ENCODE measurements around the gene LRRC14B.
A peak's percentile ranks its signal among the peaks of the same experiment; 100 is the strongest.
"Not testable (repeated sequence)": the region's sequence is repeated elsewhere in the genome, so short reads cannot be mapped to it uniquely, and the experiment has no call there.

The LRRC14B gene

DNA sequence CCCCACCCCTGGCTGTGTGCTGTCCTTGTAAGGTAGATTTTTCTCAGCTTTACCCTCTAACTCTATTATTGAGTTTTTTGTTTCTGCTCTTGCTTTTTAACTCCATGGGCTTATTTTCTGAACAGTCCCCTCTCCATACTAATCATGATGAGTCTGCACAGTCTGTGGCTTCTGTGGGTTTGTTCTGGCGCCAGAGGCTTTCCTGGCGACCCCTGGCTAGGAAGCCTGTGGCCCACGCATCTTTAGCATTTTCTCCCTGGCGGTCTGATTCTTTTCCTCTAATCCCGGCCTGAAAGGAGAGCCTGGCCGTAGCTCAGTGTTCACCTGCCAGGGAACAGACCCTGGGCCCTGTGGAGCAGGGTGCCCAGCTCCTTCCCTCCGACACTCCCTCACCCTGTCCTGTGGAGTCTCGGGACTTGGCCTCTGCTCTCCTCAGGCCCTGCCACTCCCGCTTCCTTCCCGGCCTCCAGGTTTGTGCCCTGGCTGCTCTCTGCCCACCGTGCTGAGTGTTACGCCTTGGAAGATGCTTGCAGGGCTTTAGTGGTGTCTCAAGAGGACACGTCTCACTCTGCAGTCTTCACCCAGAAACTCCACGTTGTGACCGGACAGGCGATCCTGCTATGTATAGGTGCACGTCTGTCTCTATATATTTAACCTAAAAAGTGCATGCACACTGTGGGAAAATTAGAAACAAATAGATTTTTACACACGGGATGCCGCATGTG lies 31.7 kb upstream of the LRRC14B start:
- H3K4me1 ChIP-seq: peaks cover 95% of the 10 kb centered on the region
- H3K4me3 ChIP-seq: no peak overlapping the region
- H3K27ac ChIP-seq: peak overlapping the region; percentile 31; the same call in 1 of the 2 replicates
- peak overlapping the region; percentile 82 for H3K4me2 ChIP-seq
- peaks cover 21% of the 10 kb centered on the region for H4K20me1 ChIP-seq
- peak overlapping the region; percentile 51; the same call in 1 of the 2 replicates for H3K9ac ChIP-seq
- no peaks in the 10 kb centered on the region for H3K27me3 ChIP-seq
- TF ChIP-seq Cebpa-rat (IDR thresholded peaks at IDR 0.05): no peak
- peaks cover 5% of the 10 kb centered on the region; the same call in 1 of the 2 replicates for H3K9me3 ChIP-seq
- H3K36me3 ChIP-seq: peaks cover 94% of the 10 kb centered on the region

DNA sequence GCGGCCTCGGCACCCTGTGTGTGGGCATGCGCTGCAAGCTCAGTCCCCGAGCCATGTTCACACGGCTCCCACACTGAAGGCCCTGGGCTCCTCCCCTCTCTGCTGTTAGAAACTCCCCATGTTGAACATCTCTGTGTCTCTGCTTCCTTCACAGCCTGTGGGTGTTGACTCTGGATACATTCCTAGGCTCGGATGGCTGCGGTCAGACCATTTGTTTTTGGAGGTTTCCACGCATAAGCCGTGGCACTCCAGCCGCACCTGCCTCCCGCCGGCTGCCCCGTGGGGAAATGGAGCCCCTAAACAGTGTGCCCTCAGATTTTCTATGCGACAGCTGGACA lies 31.2 kb upstream of the LRRC14B start:
- Histone ChIP-seq H3K27me3 (no peaks in the 10 kb centered on the region), H3K4me2 (peak overlapping the region; percentile 82), H3K36me3 (peaks cover 95% of the 10 kb centered on the region), H3K9me3 (peaks cover 5% of the 10 kb centered on the region; the same call in 1 of the 2 replicates), H3K9ac (no peak overlapping the region), H3K4me3 (no peak overlapping the region), H3K27ac (no peak overlapping the region), H4K20me1 (peaks cover 21% of the 10 kb centered on the region), H3K4me1 (peaks cover 90% of the 10 kb centered on the region)
- no peak for TF ChIP-seq Cebpa-rat (IDR thresholded peaks at IDR 0.05)

GRCh38 chr5:160921-161802 lies 30.1 kb upstream of the LRRC14B start:
- H3K4me1 ChIP-seq: peaks cover 80% of the 10 kb centered on the region
- H3K27ac ChIP-seq: peak overlapping the region; percentile 82
- peaks cover 21% of the 10 kb centered on the region for H4K20me1 ChIP-seq
- peak overlapping the region; percentile 74 for H3K4me2 ChIP-seq
- peaks cover 5% of the 10 kb centered on the region; the same call in 1 of the 2 replicates for H3K9me3 ChIP-seq
- peaks cover 86% of the 10 kb centered on the region for H3K36me3 ChIP-seq
- TF ChIP-seq Cebpa-rat (IDR thresholded peaks at IDR 0.05): no peak
- H3K4me3 ChIP-seq: no peak overlapping the region
- H3K27me3 ChIP-seq: no peaks in the 10 kb centered on the region
- 0 out of 2 replicates have a peak overlapping the region, but pooled peaks have one; percentile 10 for H3K9ac ChIP-seq

GRCh38 chr5:161803-162110 lies 29.5 kb upstream of the LRRC14B start:
- peak overlapping the region; percentile 82 for H3K27ac ChIP-seq
- H3K9ac ChIP-seq: 0 out of 2 replicates have a peak overlapping the region, but pooled peaks have one; percentile 10
- H3K4me3 ChIP-seq: no peak overlapping the region
- H3K4me1 ChIP-seq: peaks cover 77% of the 10 kb centered on the region
- H3K27me3 ChIP-seq: no peaks in the 10 kb centered on the region
- H3K9me3 ChIP-seq: peaks cover 5% of the 10 kb centered on the region; the same call in 1 of the 2 replicates
- peaks cover 21% of the 10 kb centered on the region for H4K20me1 ChIP-seq
- TF ChIP-seq Cebpa-rat (IDR thresholded peaks at IDR 0.05): no peak
- H3K36me3 ChIP-seq: peaks cover 80% of the 10 kb centered on the region
- H3K4me2 ChIP-seq: peak overlapping the region; percentile 74

DNA sequence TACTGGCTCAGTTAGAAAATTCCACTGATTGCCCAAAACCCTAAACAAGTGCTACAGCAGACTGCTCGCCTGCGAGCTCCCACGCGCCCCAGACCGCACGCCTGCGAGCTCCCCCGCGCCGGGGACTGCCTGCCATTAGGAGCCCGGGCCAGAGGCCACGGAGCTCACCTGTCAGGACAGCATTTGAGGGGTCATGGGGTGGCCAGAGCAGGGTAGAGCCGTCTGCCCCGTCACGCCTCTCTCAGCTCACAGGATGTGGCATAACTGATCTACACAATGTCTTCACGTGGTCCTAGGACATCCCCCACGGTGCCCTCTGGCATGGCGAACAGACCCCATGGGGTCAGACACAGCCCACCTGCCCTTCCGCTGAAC lies 29.1 kb upstream of the LRRC14B start:
- Histone ChIP-seq H3K27ac (peak overlapping the region; percentile 82), H3K9ac (peak overlapping the region; percentile 10; the same call in 1 of the 2 replicates), H3K4me3 (no peak overlapping the region), H3K27me3 (no peaks in the 10 kb centered on the region), H4K20me1 (peaks cover 21% of the 10 kb centered on the region), H3K36me3 (peaks cover 76% of the 10 kb centered on the region), H3K4me2 (peak overlapping the region; percentile 74), H3K9me3 (peaks cover 5% of the 10 kb centered on the region; the same call in 1 of the 2 replicates), H3K4me1 (peaks cover 77% of the 10 kb centered on the region)
- no peak for TF ChIP-seq Cebpa-rat (IDR thresholded peaks at IDR 0.05)

DNA sequence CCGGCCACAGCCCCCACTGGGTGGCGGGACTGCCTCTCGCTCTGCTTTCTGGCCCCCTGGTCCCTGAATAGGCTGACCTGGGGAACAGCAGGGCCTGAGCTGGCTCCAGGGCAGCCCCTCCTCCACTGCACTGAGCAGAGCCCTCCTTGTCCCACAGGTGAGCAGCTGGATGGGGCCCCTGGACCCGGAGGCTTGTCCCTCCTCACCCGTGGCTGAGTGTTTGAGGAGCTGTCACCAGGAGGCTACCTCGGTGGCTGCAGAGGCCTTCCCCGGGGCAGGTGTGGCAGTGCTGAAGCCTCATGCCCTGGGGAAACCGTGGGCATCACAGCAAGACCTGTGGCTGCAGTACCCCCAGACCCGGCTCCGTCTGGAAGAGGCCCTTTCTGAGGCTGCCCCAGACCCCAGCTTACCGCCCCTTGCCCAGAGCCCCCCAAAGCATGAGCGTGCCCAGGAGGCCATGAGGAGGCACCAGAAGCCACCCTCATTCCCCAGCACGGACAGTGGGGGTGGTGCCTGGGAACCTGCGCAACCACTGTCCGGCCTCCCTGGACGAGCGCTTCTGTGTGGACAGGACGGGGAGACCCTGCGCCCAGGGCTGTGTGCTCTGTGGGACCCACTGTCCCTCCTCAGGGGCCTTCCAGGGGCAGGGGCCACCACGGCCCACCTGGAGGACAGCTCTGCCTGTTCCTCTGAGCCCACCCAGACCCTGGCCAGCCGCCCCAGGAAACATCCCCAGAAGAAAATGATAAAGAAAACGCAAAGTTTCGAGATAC lies 28.5 kb upstream of the LRRC14B start:
- peak overlapping the region; percentile 74 for H3K4me2 ChIP-seq
- H3K4me1 ChIP-seq: peaks cover 77% of the 10 kb centered on the region
- no peaks in the 10 kb centered on the region for H3K27me3 ChIP-seq
- H4K20me1 ChIP-seq: peaks cover 21% of the 10 kb centered on the region
- peaks cover 5% of the 10 kb centered on the region; the same call in 1 of the 2 replicates for H3K9me3 ChIP-seq
- no peak for TF ChIP-seq Cebpa-rat (IDR thresholded peaks at IDR 0.05)
- peak overlapping the region; percentile 82 for H3K27ac ChIP-seq
- H3K4me3 ChIP-seq: no peak overlapping the region
- peaks cover 70% of the 10 kb centered on the region for H3K36me3 ChIP-seq
- peak overlapping the region; percentile 10; the same call in 1 of the 2 replicates for H3K9ac ChIP-seq

GRCh38 chr5:163338-163620 lies 28.0 kb upstream of the LRRC14B start:
- Histone ChIP-seq H3K4me1 (peaks cover 77% of the 10 kb centered on the region), H3K4me2 (peak overlapping the region; percentile 74), H3K36me3 (peaks cover 65% of the 10 kb centered on the region), H4K20me1 (peaks cover 21% of the 10 kb centered on the region), H3K4me3 (no peak overlapping the region), H3K9me3 (peaks cover 5% of the 10 kb centered on the region; the same call in 1 of the 2 replicates), H3K9ac (no peak overlapping the region), H3K27me3 (no peaks in the 10 kb centered on the region), H3K27ac (peak overlapping the region; percentile 82; the same call in 1 of the 2 replicates)
- TF ChIP-seq Cebpa-rat (IDR thresholded peaks at IDR 0.05): no peak

DNA sequence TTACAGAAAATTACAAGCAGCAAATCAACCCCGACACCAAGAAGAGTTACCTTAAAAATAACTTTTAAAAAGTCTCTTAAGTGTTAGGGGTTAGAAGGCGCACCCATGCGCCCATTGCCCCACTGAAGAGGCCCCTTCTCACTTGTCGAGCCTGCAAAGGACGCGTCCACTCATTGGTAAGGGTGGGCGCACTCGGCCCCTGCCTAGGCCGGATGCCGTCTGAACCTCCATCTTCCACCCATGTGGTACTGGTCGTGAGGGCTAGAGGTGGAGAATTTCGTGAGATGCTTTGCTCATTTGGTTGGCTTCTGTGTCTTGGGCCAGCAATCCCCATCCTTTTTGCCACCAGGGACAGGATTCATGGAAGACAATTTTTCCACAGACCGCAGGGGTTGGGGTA lies 27.5 kb upstream of the LRRC14B start:
- Histone ChIP-seq H3K4me3 (no peak overlapping the region), H3K27ac (no peak overlapping the region), H3K36me3 (peaks cover 59% of the 10 kb centered on the region), H3K4me1 (peaks cover 77% of the 10 kb centered on the region), H3K27me3 (no peaks in the 10 kb centered on the region), H3K4me2 (no peak overlapping the region), H3K9me3 (peaks cover 5% of the 10 kb centered on the region; the same call in 1 of the 2 replicates), H4K20me1 (peaks cover 17% of the 10 kb centered on the region), H3K9ac (no peak overlapping the region)
- TF ChIP-seq Cebpa-rat (IDR thresholded peaks at IDR 0.05): no peak

DNA sequence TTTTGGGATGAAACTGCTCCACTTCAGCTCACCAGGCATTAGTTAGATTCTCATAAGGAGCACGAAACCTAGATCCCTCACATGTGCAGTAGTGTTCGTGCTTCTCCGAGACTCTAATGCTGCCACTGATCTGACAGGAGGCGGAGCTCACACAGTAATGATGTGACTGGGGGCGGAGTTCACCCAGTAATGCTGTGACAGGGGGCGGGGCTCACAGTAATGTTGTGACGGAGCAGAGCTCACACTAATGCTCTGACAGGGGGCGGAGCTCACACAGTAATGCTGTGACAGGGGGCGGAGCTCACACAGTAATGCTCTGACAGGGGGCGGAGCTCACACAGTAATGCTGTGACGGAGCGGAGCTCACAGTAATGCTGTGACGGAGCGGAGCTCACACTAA lies 27.1 kb upstream of the LRRC14B start:
- peaks cover 5% of the 10 kb centered on the region; the same call in 1 of the 2 replicates for H3K9me3 ChIP-seq
- peaks cover 55% of the 10 kb centered on the region for H3K36me3 ChIP-seq
- H3K9ac ChIP-seq: no peak overlapping the region
- peaks cover 77% of the 10 kb centered on the region for H3K4me1 ChIP-seq
- H3K4me2 ChIP-seq: no peak overlapping the region
- H3K4me3 ChIP-seq: no peak overlapping the region
- no peak overlapping the region for H3K27ac ChIP-seq
- no peaks in the 10 kb centered on the region for H3K27me3 ChIP-seq
- TF ChIP-seq Cebpa-rat (IDR thresholded peaks at IDR 0.05): no peak
- peaks cover 13% of the 10 kb centered on the region for H4K20me1 ChIP-seq

- H3K4me2 ChIP-seq, H3K27me3 ChIP-seq, H3K4me3 ChIP-seq, H3K27ac ChIP-seq, H3K9me3 ChIP-seq, H3K9ac ChIP-seq, H4K20me1 ChIP-seq: not testable (repeated sequence)
- Histone ChIP-seq H3K4me1 (peaks cover 77% of the 10 kb centered on the region), H3K36me3 (peaks cover 50% of the 10 kb centered on the region)
These were observed 26.5 kb upstream of the LRRC14B start for GRCh38 chr5:164783-165182.
